ENCODE measurements around the gene NHS. TPM values are rescaled to one million over a fixed set of nuclear protein-coding genes. Genes with fewer than 3 reads are reported as not detected.

NHS gene
- total RNA-seq, 1 donor from 2014 or later, result 8.6 TPM

DNA sequence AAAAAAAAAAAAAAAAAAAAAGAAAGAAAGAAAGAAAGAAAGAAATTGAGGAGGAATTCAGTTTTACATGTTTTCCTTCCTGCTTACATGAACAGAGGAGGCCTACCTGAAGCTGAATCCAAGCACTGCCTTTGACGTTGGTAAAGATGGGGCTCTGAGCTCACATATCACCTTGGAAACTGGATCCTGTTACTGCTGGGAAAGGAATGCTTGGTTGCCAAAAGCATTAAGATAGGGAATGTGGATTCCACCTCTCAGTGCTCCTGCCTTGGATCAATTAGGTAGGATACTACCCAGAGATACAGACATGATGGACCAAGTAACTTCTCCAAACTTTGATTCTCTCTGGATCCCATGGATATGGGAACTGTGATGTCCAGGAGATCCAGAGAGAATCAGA is 50.6 kb downstream of the NHS start:
- Histone ChIP-seq H3K4me3 (ENCODE audit: low read depth, low read length) (no peak overlapping the region), H3K36me3 (ENCODE audit: control insufficient read depth, insufficient read depth, low read length) (no peaks in the 10 kb centered on the region), H3K27me3 (ENCODE audit: control insufficient read depth, insufficient read depth, low read length) (no peaks in the 10 kb centered on the region)
- no peak for DNase-seq (ENCODE audit: low read depth)
- TF ChIP-seq, protein P1, sequence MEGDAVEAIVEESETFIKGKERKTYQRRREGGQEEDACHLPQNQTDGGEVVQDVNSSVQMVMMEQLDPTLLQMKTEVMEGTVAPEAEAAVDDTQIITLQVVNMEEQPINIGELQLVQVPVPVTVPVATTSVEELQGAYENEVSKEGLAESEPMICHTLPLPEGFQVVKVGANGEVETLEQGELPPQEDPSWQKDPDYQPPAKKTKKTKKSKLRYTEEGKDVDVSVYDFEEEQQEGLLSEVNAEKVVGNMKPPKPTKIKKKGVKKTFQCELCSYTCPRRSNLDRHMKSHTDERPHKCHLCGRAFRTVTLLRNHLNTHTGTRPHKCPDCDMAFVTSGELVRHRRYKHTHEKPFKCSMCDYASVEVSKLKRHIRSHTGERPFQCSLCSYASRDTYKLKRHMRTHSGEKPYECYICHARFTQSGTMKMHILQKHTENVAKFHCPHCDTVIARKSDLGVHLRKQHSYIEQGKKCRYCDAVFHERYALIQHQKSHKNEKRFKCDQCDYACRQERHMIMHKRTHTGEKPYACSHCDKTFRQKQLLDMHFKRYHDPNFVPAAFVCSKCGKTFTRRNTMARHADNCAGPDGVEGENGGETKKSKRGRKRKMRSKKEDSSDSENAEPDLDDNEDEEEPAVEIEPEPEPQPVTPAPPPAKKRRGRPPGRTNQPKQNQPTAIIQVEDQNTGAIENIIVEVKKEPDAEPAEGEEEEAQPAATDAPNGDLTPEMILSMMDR (IDR thresholded peaks at IDR 0.05; ENCODE audit: insufficient read depth, low read length, poor library complexity, severe bottlenecking), result no peak

DNA sequence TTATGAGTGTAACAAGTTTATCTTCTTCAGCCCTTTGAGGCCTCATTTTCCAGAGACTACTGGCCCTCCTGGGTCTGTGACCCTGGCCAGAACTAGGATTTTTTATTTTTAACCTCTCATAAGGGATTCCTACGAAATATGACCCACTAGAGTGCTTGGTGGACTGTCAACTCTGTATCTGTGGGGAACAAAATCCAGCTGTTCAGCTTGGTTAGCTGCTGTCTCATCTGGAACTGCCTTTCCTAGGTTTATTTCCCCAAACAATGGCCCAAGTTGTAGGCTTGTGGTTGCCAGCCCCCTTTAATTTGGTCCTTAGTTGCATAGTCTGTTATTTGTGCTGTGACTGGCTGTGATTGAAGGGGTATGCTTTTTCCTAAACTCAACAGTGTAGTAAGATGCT is 56.2 kb downstream of the NHS start:
- Histone ChIP-seq H3K4me3 (ENCODE audit: low read depth, low read length) (no peak overlapping the region), H3K27me3 (ENCODE audit: control insufficient read depth, insufficient read depth, low read length) (no peaks in the 10 kb centered on the region), H3K36me3 (ENCODE audit: control insufficient read depth, insufficient read depth, low read length) (no peaks in the 10 kb centered on the region)
- TF ChIP-seq, protein P1 (IDR thresholded peaks at IDR 0.05; ENCODE audit: insufficient read depth, low read length, poor library complexity, severe bottlenecking), result no peak
- no peak for DNase-seq (ENCODE audit: low read depth)

DNA sequence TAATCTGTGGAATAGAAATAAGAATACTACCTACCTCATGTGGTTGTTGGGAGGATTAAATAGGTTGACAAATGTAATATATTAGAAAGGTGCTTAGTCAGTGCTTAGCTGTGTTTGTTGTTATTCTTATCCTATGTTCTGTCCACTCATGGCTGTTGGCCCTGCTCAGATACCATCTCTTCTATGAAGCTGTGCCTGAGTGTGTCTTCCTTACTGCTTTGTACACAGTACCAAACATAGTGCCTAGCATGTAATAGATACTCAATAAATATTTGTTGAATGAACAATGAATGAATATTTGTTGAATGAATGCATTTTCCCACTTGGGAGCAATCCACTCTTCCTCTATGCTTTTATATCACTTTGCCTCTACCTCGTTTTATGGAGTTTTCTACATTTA is 57.2 kb downstream of the NHS start:
- no peaks in the 10 kb centered on the region for H3K27me3 ChIP-seq (ENCODE audit: control insufficient read depth, insufficient read depth, low read length)
- no peak overlapping the region for H3K4me3 ChIP-seq (ENCODE audit: low read depth, low read length)
- TF ChIP-seq, protein P1 (IDR thresholded peaks at IDR 0.05; ENCODE audit: insufficient read depth, low read length, poor library complexity, severe bottlenecking), result no peak
- no peak for DNase-seq (ENCODE audit: low read depth)
- H3K36me3 ChIP-seq (ENCODE audit: control insufficient read depth, insufficient read depth, low read length), result no peaks in the 10 kb centered on the region

DNA sequence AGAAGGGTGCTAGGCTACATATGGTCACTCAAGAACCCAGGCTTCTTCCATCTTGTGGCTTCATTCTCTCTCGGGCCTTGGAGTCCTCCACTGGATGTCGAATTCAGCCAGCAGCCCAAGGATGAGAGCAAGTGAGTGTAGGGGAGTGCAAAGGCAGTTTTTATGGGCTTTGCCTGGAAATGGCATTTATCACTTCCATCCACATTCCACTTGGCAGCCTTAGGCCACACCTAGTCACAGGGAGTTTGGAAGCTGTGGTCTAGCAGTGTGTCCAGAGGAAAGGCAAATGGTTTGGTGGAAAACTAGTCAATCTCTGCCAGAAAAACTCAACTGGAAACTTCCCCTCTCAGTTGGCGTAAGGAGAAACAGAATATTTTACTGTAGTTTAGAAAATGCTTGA is 59.0 kb downstream of the NHS start:
- TF ChIP-seq, protein P1 (IDR thresholded peaks at IDR 0.05; ENCODE audit: insufficient read depth, low read length, poor library complexity, severe bottlenecking), result no peak
- no peaks in the 10 kb centered on the region for H3K27me3 ChIP-seq (ENCODE audit: control insufficient read depth, insufficient read depth, low read length)
- H3K36me3 ChIP-seq (ENCODE audit: control insufficient read depth, insufficient read depth, low read length), result no peaks in the 10 kb centered on the region
- DNase-seq (ENCODE audit: low read depth), result no peak
- no peak overlapping the region for H3K4me3 ChIP-seq (ENCODE audit: low read depth, low read length)

DNA sequence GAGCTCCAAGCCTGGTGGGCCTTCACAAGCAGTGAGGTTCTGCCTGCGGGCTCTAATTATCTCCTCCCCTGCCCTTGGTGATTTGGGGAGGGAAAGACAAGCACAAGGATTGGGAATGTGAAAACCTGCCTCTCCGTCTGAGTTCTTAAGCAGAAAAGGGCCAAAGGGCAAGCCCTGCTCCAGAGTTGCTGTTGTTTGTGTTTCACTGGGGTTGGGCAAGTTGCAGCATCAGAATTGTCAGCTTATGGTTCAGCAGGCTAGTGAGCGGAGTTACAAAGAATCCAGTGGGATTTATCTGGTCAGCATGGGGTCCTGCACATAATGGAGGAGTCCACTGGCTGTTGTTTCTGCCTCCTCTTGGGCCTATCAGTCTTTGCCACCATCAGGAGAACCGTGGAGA is 60.5 kb downstream of the NHS start:
- no peaks in the 10 kb centered on the region for H3K36me3 ChIP-seq (ENCODE audit: control insufficient read depth, insufficient read depth, low read length)
- DNase-seq (ENCODE audit: low read depth), result no peak
- TF ChIP-seq, protein P1 (IDR thresholded peaks at IDR 0.05; ENCODE audit: insufficient read depth, low read length, poor library complexity, severe bottlenecking), result no peak
- H3K4me3 ChIP-seq (ENCODE audit: low read depth, low read length), result no peak overlapping the region
- H3K27me3 ChIP-seq (ENCODE audit: control insufficient read depth, insufficient read depth, low read length), result no peaks in the 10 kb centered on the region

DNA sequence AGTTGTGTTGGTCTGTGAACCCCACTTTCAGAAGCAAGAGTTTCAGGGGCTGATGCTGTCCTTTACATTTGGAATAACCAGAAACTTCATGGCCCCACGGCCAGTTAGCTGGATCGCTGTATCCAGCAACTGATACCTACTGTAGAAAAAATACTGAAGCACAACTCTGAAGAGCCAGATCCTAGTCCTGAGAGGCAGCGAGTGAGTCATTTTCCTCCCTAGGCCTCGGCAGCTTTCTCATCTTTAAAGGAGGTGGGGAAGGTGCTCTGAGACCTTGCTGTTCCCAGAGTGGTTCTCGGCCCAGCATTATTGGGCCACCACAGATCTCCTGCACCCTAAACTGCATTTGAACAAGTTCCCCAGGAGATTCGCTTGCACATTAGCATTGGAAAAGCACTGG is 63.2 kb downstream of the NHS start:
- DNase-seq (ENCODE audit: low read depth), result no peak
- Histone ChIP-seq H3K27me3 (ENCODE audit: control insufficient read depth, insufficient read depth, low read length) (no peaks in the 10 kb centered on the region), H3K36me3 (ENCODE audit: control insufficient read depth, insufficient read depth, low read length) (no peaks in the 10 kb centered on the region), H3K4me3 (ENCODE audit: low read depth, low read length) (no peak overlapping the region)
- TF ChIP-seq, protein P1 (IDR thresholded peaks at IDR 0.05; ENCODE audit: insufficient read depth, low read length, poor library complexity, severe bottlenecking), result no peak

Data from kidney epithelial cell (primary cell).